DND-41 (cell line): ENCODE results near the gene FAM222B.

ENCODE experiments used
- ATAC-seq: fragments of 200-7000 bp; cut with Tn5 transposase; 3 replicates; pipeline ENCODE4 v1.9.1; 2021; ENCODE audit warnings: low read depth; ENCODE audit not compliant: insufficient read depth
- DNase-seq: peaks from one replicate; pipeline ENCODE4 v3.0.0-alpha.2; 2020
- H2AFZ ChIP-seq: 2 replicates; pipeline ENCODE4 v1.6.0; 2012; ENCODE audit warnings: low read depth, low read length
- H3K27ac ChIP-seq: 2 replicates; pipeline ENCODE4 v1.5.1; 2012; ENCODE audit warnings: low read length, inconsistent platforms
- H3K27me3 ChIP-seq: fragments of 200-600 bp; sonication (generic); 2 replicates; pipeline ENCODE4 v1.6.0; 2012; ENCODE audit warnings: low read length, mild to moderate bottlenecking, inconsistent platforms; ENCODE audit not compliant: insufficient read depth, poor library complexity
- H3K36me3 ChIP-seq: 2 replicates; pipeline ENCODE4 v1.5.1; 2012; ENCODE audit warnings: low read length, inconsistent platforms; ENCODE audit not compliant: insufficient read depth
- H3K4me1 ChIP-seq: 2 replicates; pipeline ENCODE4 v1.5.1; 2012; ENCODE audit warnings: mild to moderate bottlenecking, low read length; ENCODE audit not compliant: insufficient read depth
- H3K4me2 ChIP-seq: 2 replicates; pipeline ENCODE4 v1.6.0; 2012; ENCODE audit warnings: mild to moderate bottlenecking, moderate library complexity, low read length, inconsistent platforms; ENCODE audit not compliant: insufficient read depth
- H3K4me3 ChIP-seq, 2 experiments: fragments of 200-600 bp in 1 of 2; shearing (Covaris generic) in 1 of 2; 2 replicates each; pipeline ENCODE4 v1.5.1; 2012 to 2016; ENCODE audit warnings: inconsistent platforms in 2 of 2, low read length in 2 of 2, mild to moderate bottlenecking in 2 of 2, low read depth in 1 of 2, moderate library complexity in 1 of 2
- H3K79me2 ChIP-seq: 2 replicates; pipeline ENCODE4 v1.6.0; 2012; ENCODE audit warnings: low read length, inconsistent platforms; ENCODE audit not compliant: insufficient read depth
- H3K9ac ChIP-seq: 2 replicates; pipeline ENCODE4 v1.6.0; 2012; ENCODE audit warnings: low read depth, mild to moderate bottlenecking, inconsistent platforms, low read length, moderate library complexity
- H3K9me3 ChIP-seq: 2 replicates; pipeline ENCODE4 v1.5.1; 2012; ENCODE audit warnings: low read length, moderate library complexity, mild to moderate bottlenecking, inconsistent platforms; ENCODE audit not compliant: insufficient read depth, severe bottlenecking
- H4K20me1 ChIP-seq: 2 replicates; pipeline ENCODE4 v1.6.0; 2012; ENCODE audit warnings: low read length; ENCODE audit not compliant: insufficient read depth
- CTCF ChIP-seq: IDR thresholded peaks from 2 replicates; pipeline ENCODE4 v1.5.1; 2012; ENCODE audit warnings: borderline replicate concordance, low read length, moderate library complexity, mild to moderate bottlenecking; ENCODE audit not compliant: poor library complexity, severe bottlenecking; ENCODE audit errors: extremely low read depth
- EZH2 ChIP-seq: IDR thresholded peaks from 3 replicates; pipeline ENCODE4 v1.6.1; 2012; ENCODE audit warnings: borderline replicate concordance, low read depth, mild to moderate bottlenecking, moderate library complexity, low read length, inconsistent platforms; ENCODE audit not compliant: severe bottlenecking

Gene FAM222B

GRCh38 chr17:28711723-28712031 lies 130.9 kb downstream of the FAM222B start, which contains the start of gene PROCA1:
Gene PROCA1, minus strand, starts transcription at chr17:28711888. Its CDS starts 228 bp downstream, at chr17:28711660.
- no peak for TF ChIP-seq CTCF
- TF ChIP-seq EZH2, result no peak
- H3K9me3 ChIP-seq, result no peaks in the 10 kb centered on the region
- no peaks in the 10 kb centered on the region for H4K20me1 ChIP-seq
- peak within 1 kb of the TSS; percentile 83 for H2AFZ ChIP-seq
- H3K4me1 ChIP-seq, result peaks cover 28% of the 10 kb centered on the region
- ATAC-seq (peak; percentile 58), DNase-seq (no peak)
- peak within 1 kb of the TSS; percentile 37 to 58; a peak in 3 of 4 replicates for H3K4me3 ChIP-seq
- H3K79me2 ChIP-seq, result peaks cover 10% of the 10 kb centered on the region
- no peaks in the 10 kb centered on the region for H3K36me3 ChIP-seq
- no peaks in the 10 kb centered on the region for H3K27me3 ChIP-seq
- H3K4me2 ChIP-seq, result peak within 1 kb of the TSS; percentile 69
- peak within 1 kb of the TSS; percentile 68 for H3K9ac ChIP-seq
- peak within 1 kb of the TSS; percentile 84 for H3K27ac ChIP-seq

- Histone ChIP-seq H2AFZ (peak overlapping the region; percentile 83), H3K79me2 (peaks cover 10% of the 10 kb centered on the region), H3K36me3 (peaks cover 4% of the 10 kb centered on the region; the same call in 1 of the 2 replicates), H3K4me3 (peak overlapping the region; percentile 37 to 58; a peak in 3 of 4 replicates), H3K27me3 (no peaks in the 10 kb centered on the region), H3K9ac (peak overlapping the region; percentile 68), H3K27ac (peak overlapping the region; percentile 84), H3K4me2 (peak overlapping the region; percentile 69), H3K4me1 (peaks cover 28% of the 10 kb centered on the region), H3K9me3 (no peaks in the 10 kb centered on the region), H4K20me1 (no peaks in the 10 kb centered on the region)
- peak; percentile 97 for DNase-seq
- peak; percentile 89 for ATAC-seq
- TF ChIP-seq EZH2 (no peak), CTCF (no peak)
These were observed 131.5 kb downstream of the FAM222B start for GRCh38 chr17:28710861-28711722.

GRCh38 chr17:28707339-28707720 lies 135.3 kb downstream of the FAM222B start:
- no peaks in the 10 kb centered on the region for H3K27me3 ChIP-seq
- ATAC-seq (no peak), DNase-seq (no peak)
- peaks cover 10% of the 10 kb centered on the region for H3K79me2 ChIP-seq
- peaks cover 20% of the 10 kb centered on the region for H3K4me1 ChIP-seq
- H3K4me3 ChIP-seq, result no peak overlapping the region
- H3K9me3 ChIP-seq, result no peaks in the 10 kb centered on the region
- peaks cover 23% of the 10 kb centered on the region for H3K36me3 ChIP-seq
- no peak overlapping the region for H3K27ac ChIP-seq
- no peak overlapping the region for H2AFZ ChIP-seq
- no peak overlapping the region for H3K9ac ChIP-seq
- no peak overlapping the region for H3K4me2 ChIP-seq
- TF ChIP-seq CTCF, result no peak
- no peak for TF ChIP-seq EZH2
- H4K20me1 ChIP-seq, result 0 out of 2 replicates have a peak, but pooled peaks cover 4% of the 10 kb centered on the region
